Endothelial cell of umbilical vein (primary cell): ENCODE results near the gene CDK17. TPM values are rescaled to one million over a fixed set of nuclear protein-coding genes. Genes with fewer than 3 reads are reported as not detected.

Experiments used
- BruUV-seq: library from RNA; stranded (reverse); fragments of 400-500 nt; replicated peaks from 2 replicates; lab custom pipeline; 2021; lab: Mats Ljungman, UMichigan
- CTCF ChIA-PET: fragments of 300-600, 350-600 bp; sonication (Branson Sonifier 250); formaldehyde crosslinking; loops from one replicate; lab custom pipeline; 2021; ENCODE audit warnings: antibody characterized with exemption, inconsistent platforms; lab: Charles Lee
- POLR2A ChIA-PET: fragments of 300-600, 350-600 bp; sonication (Branson Sonifier 250); formaldehyde crosslinking; loops from one replicate; lab custom pipeline; 2021; ENCODE audit warnings: antibody characterized with exemption, inconsistent platforms; lab: Charles Lee
- DNase-seq: peaks from one replicate; pipeline ENCODE4 v3.0.0-alpha.2; 2011; ENCODE audit warnings: low read depth, low spot score
- FAIRE-seq: peaks from 2 replicates; lab custom pipeline; 2011; peaks lifted over from hg19 to GRCh38; lab: Jason Lieb, UNC
- H2AFZ ChIP-seq: 2 replicates; pipeline ENCODE4 v1.6.0; 2012; ENCODE audit warnings: low read depth, low read length, control low read depth, inconsistent platforms
- H3K27ac ChIP-seq: 2 replicates; pipeline ENCODE4 v1.5.1; 2011; ENCODE audit warnings: low read depth, mild to moderate bottlenecking, control low read depth, low read length, moderate library complexity; ENCODE audit not compliant: insufficient read depth
- H3K27me3 ChIP-seq, 2 experiments: 2 replicates each; pipeline versions ENCODE4 v1.6.0 to v1.6.1; 2011; ENCODE audit warnings: low read length in 2 of 2, mixed read lengths in 1 of 2; ENCODE audit not compliant: control insufficient read depth in 2 of 2, insufficient read depth in 2 of 2
- H3K36me3 ChIP-seq, 2 experiments: 2 replicates in 1 of 2; 3 replicates in 1 of 2; pipeline ENCODE4 v1.5.1; 2011; ENCODE audit warnings: low read length in 2 of 2, mild to moderate bottlenecking in 1 of 2, moderate library complexity in 1 of 2; ENCODE audit not compliant: control insufficient read depth in 2 of 2, insufficient read depth in 2 of 2; ENCODE audit errors: extremely low read depth in 1 of 2
- H3K4me1 ChIP-seq: 3 replicates; pipeline ENCODE4 v1.5.1; 2011; ENCODE audit warnings: mild to moderate bottlenecking, low read length; ENCODE audit not compliant: control insufficient read depth, insufficient read depth; ENCODE audit errors: extremely low read depth
- H3K4me2 ChIP-seq: 2 replicates; pipeline ENCODE4 v1.6.1; 2011; ENCODE audit warnings: low read length, control low read depth, mixed read lengths; ENCODE audit not compliant: insufficient read depth
- H3K4me3 ChIP-seq, 3 experiments: fragments of 200-600 bp in 1 of 3; sonication (generic), shearing (Covaris generic) in 1 of 3; replicated peaks in 1 of 3; 2 replicates each; pipeline ENCODE4 v1.5.1; 2011 to 2016; ENCODE audit warnings: control low read depth in 3 of 3, low read length in 3 of 3, mild to moderate bottlenecking in 2 of 3, inconsistent platforms in 1 of 3, low read depth in 1 of 3, moderate library complexity in 1 of 3; ENCODE audit not compliant: insufficient read depth in 1 of 3
- H3K79me2 ChIP-seq: 2 replicates; pipeline ENCODE4 v1.6.0; 2012; ENCODE audit warnings: low read length, inconsistent platforms; ENCODE audit not compliant: control insufficient read depth, insufficient read depth
- H3K9ac ChIP-seq: replicated peaks from 2 replicates; pipeline ENCODE3; 2011; ENCODE audit warnings: low read length, control low read depth; ENCODE audit not compliant: insufficient read depth; ENCODE audit errors: extremely low read depth
- H3K9me1 ChIP-seq: replicated peaks from 3 replicates; pipeline ENCODE4 v1.6.0; 2011; ENCODE audit warnings: mild to moderate bottlenecking, low read length; ENCODE audit not compliant: control insufficient read depth, insufficient read depth; ENCODE audit errors: extremely low read depth
- H3K9me3 ChIP-seq: replicated peaks from 2 replicates; pipeline ENCODE4 v1.5.1; 2012; ENCODE audit warnings: low read length, inconsistent platforms; ENCODE audit not compliant: control insufficient read depth, insufficient read depth
- H4K20me1 ChIP-seq: replicated peaks from 2 replicates; pipeline ENCODE3; 2011; ENCODE audit warnings: mild to moderate bottlenecking, low read length; ENCODE audit not compliant: control insufficient read depth, insufficient read depth; ENCODE audit errors: extremely low read depth
- EZH2 ChIP-seq: IDR thresholded peaks from 2 replicates; pipeline ENCODE4 v1.6.1; 2012; ENCODE audit warnings: borderline replicate concordance, low read depth, mild to moderate bottlenecking, moderate library complexity, low read length, inconsistent platforms; ENCODE audit not compliant: severe bottlenecking
- FOS ChIP-seq: IDR thresholded peaks from 2 replicates; pipeline ENCODE4 v1.6.1; 2011; ENCODE audit warnings: mild to moderate bottlenecking, low read length, moderate library complexity, borderline replicate concordance; ENCODE audit not compliant: insufficient read depth
- GATA2 ChIP-seq: IDR thresholded peaks from 2 replicates; pipeline ENCODE4 v1.7.0; 2011; ENCODE audit warnings: low read depth, mild to moderate bottlenecking, moderate library complexity, mixed read lengths, low read length; ENCODE audit not compliant: insufficient read length, insufficient read depth
- JUN ChIP-seq: IDR thresholded peaks from 2 replicates; pipeline ENCODE4 v1.6.1; 2011; ENCODE audit warnings: borderline replicate concordance, low read depth; ENCODE audit not compliant: insufficient read length, insufficient read depth
- MYC ChIP-seq: IDR thresholded peaks from one replicate; pipeline ENCODE4 v1.6.1; 2011; ENCODE audit warnings: mild to moderate bottlenecking, low read depth, low read length
- POLR2A ChIP-seq: IDR thresholded peaks from 2 replicates; pipeline ENCODE4 v1.6.1; 2012; ENCODE audit warnings: low read depth, mild to moderate bottlenecking, control low read depth, low read length
- POLR2AphosphoS5 ChIP-seq: IDR thresholded peaks from 2 replicates; pipeline ENCODE4 v1.6.1; 2012; ENCODE audit warnings: low read depth, mild to moderate bottlenecking, control low read depth, low read length, moderate library complexity; ENCODE audit not compliant: insufficient read depth
- dilution Hi-C: fragments of 300-500 bp; cut with MboI; formaldehyde crosslinking; loops from one replicate; pipeline ENCODE4 v1.15.0; 2019; ENCODE audit warnings: low sequenced_read_pairs; ENCODE audit not compliant: extremely low pct_ligation_motif_present
- intact Hi-C: fragments of 100-400 bp; cut with micrococcal nuclease; formaldehyde crosslinking; loops from one replicate; pipeline ENCODE4 v1.10.0; 2022
- polyA plus RNA-seq, 4 experiments: library from polyadenylated mRNA; depleted of rRNA in 3 of 4; stranded (reverse) in 3 of 4; unstranded in 1 of 4; fragments of >200 nt; gene quantifications; 2 replicates each; pipeline versions ENCODE4 v1.2.1 to v1.2.3, GENCODE V29; 2011 to 2012; ENCODE audit warnings: missing spikeins in 1 of 4
- total RNA-seq: library from RNA; stranded (reverse); gene quantifications from 2 replicates; pipeline ENCODE4 v1.2.3, GENCODE V29; 2021
- TF ChIP-seq, protein P1 (sequence below): IDR thresholded peaks from 2 replicates; pipeline ENCODE4 v1.6.1; 2011; ENCODE audit not compliant: insufficient read depth, insufficient read length
- TF ChIP-seq, protein P2 (sequence below), 2 donors: IDR thresholded peaks; 1 replicate in 1 of 2; 2 replicates in 1 of 2; pipeline ENCODE4 v1.5.1; 2011; ENCODE audit warnings: low read length in 2 of 2, mild to moderate bottlenecking in 2 of 2, moderate library complexity in 2 of 2, control low read depth in 1 of 2, inconsistent platforms in 1 of 2, low read depth in 1 of 2; ENCODE audit not compliant: insufficient read depth in 1 of 2; ENCODE audit errors: extremely low read depth in 1 of 2

The CDK17 gene
- total and polyA plus RNA-seq, 2 donors (not counting 3 experiments of a cell fraction or from before 2014, with no cell fraction given): 61.1 to 176 TPM

DNA sequence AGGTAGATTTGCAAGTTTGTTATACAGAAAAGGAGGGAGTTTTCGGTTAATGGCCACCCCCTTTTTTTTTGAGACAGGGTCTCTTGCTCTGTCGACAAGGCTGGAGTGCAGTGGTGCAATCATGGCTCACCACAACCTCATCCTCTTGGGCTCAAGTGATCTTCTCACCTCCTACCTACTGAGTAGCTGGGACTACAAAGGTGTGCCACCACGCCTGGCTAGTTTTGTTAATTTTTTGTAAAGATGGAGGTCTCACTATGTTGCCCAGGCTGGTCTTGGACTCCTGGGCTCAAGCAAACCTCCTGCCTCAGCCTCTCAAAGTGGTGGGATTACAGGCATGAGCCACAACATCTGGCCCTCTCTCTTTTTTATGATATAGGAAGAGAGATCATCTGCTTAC is 94.6 kb downstream of the CDK17 start:
- intact Hi-C loops (no loop called here), dilution Hi-C loops (no loop called here)
- Histone ChIP-seq H3K4me2 (no peak overlapping the region), H4K20me1 (peaks cover 18% of the 10 kb centered on the region), H3K9me3 (no peaks in the 10 kb centered on the region), H3K9ac (no peak overlapping the region), H3K4me3 (no peak overlapping the region), H2AFZ (no peak overlapping the region), H3K4me1 (peaks cover 3% of the 10 kb centered on the region), H3K9me1 (no peaks in the 10 kb centered on the region), H3K27me3 (no peaks in the 10 kb centered on the region), H3K79me2 (peaks cover 98% of the 10 kb centered on the region), H3K36me3 (peaks cover 3 to 10% of the 10 kb centered on the region in 2 experiments), H3K27ac (no peak overlapping the region)
- ChIA-PET CTCF (no interaction called here), POLR2A (no interaction called here)
- BruUV-seq: no TSS peak
- TF ChIP-seq JUN: no peak
- no peak for TF ChIP-seq FOS
- no peak for TF ChIP-seq POLR2A
- no peak for TF ChIP-seq MYC
- TF ChIP-seq, protein P1, sequence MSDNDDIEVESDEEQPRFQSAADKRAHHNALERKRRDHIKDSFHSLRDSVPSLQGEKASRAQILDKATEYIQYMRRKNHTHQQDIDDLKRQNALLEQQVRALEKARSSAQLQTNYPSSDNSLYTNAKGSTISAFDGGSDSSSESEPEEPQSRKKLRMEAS: no peak
- TF ChIP-seq POLR2AphosphoS5: no peak
- TF ChIP-seq EZH2: no peak
- no peak for TF ChIP-seq GATA2
- TF ChIP-seq, protein P2, sequence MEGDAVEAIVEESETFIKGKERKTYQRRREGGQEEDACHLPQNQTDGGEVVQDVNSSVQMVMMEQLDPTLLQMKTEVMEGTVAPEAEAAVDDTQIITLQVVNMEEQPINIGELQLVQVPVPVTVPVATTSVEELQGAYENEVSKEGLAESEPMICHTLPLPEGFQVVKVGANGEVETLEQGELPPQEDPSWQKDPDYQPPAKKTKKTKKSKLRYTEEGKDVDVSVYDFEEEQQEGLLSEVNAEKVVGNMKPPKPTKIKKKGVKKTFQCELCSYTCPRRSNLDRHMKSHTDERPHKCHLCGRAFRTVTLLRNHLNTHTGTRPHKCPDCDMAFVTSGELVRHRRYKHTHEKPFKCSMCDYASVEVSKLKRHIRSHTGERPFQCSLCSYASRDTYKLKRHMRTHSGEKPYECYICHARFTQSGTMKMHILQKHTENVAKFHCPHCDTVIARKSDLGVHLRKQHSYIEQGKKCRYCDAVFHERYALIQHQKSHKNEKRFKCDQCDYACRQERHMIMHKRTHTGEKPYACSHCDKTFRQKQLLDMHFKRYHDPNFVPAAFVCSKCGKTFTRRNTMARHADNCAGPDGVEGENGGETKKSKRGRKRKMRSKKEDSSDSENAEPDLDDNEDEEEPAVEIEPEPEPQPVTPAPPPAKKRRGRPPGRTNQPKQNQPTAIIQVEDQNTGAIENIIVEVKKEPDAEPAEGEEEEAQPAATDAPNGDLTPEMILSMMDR (IDR thresholded peaks at IDR 0.05; ENCODE audit: extremely low read depth in 1 of 2, insufficient read depth in 1 of 2, low read depth in 1 of 2, low read length in 2 of 2): no peak
- DNase-seq (no peak), FAIRE-seq (no peak)
